ENCODE measurements around the gene AKR1C8.

AKR1C8 gene

GRCh38 chr10:5199398-5199797, 14.4 kb upstream of the AKR1C8 start:
- no peaks in the 10 kb centered on the region for H3K36me3 ChIP-seq (replicated peaks; ENCODE audit: insufficient read depth, low read length)
- H3K9ac ChIP-seq (ENCODE audit: low read length): no peak overlapping the region
- H3K4me1 ChIP-seq (ENCODE audit: low read length): peaks cover 2% of the 10 kb centered on the region
- no peak overlapping the region for H3K4me2 ChIP-seq (ENCODE audit: low read depth, low read length)
- no peaks in the 10 kb centered on the region for H3K27me3 ChIP-seq (replicated peaks; ENCODE audit: insufficient read depth, low read length)
- no peak overlapping the region for H2AFZ ChIP-seq (ENCODE audit: low read length)
- no peaks in the 10 kb centered on the region for H3K9me2 ChIP-seq (replicated peaks; ENCODE audit: insufficient read depth, low read length)
- no peaks in the 10 kb centered on the region for H3K9me3 ChIP-seq (replicated peaks; ENCODE audit: insufficient read depth, low read length)
- DNase-seq: no peak
- H3K4me3 ChIP-seq (ENCODE audit: low read length): no peak overlapping the region
- no peaks in the 10 kb centered on the region for H3K79me2 ChIP-seq (ENCODE audit: low read length)
- H3F3A ChIP-seq (ENCODE audit: insufficient read depth, low read length): no peaks in the 10 kb centered on the region
- TF ChIP-seq CTCF (IDR thresholded peaks at IDR 0.05; ENCODE audit: low read length) (no peak), EZH2 (optimal IDR thresholded peaks at IDR 0.05; ENCODE audit: low read depth, low read length) (no peak), EZH2phosphoT487 (IDR thresholded peaks at IDR 0.05; ENCODE audit: low read length) (no peak)
- H3K27ac ChIP-seq (ENCODE audit: low read length): no peak overlapping the region
- no peaks in the 10 kb centered on the region for H4K20me1 ChIP-seq (ENCODE audit: insufficient read depth, low read length)

GRCh38 chr10:5198386-5198785, 13.4 kb upstream of the AKR1C8 start:
- no peak for TF ChIP-seq CTCF (IDR thresholded peaks at IDR 0.05; ENCODE audit: low read length)
- TF ChIP-seq EZH2phosphoT487 (IDR thresholded peaks at IDR 0.05; ENCODE audit: low read length): no peak
- TF ChIP-seq EZH2 (optimal IDR thresholded peaks at IDR 0.05; ENCODE audit: low read depth, low read length): no peak
- H2AFZ ChIP-seq (ENCODE audit: low read length): no peak overlapping the region
- H4K20me1 ChIP-seq (ENCODE audit: insufficient read depth, low read length): no peaks in the 10 kb centered on the region
- H3K9ac ChIP-seq (ENCODE audit: low read length): no peak overlapping the region
- H3F3A ChIP-seq (ENCODE audit: insufficient read depth, low read length): no peaks in the 10 kb centered on the region
- no peak for DNase-seq
- no peaks in the 10 kb centered on the region for H3K9me2 ChIP-seq (replicated peaks; ENCODE audit: insufficient read depth, low read length)
- H3K4me3 ChIP-seq (ENCODE audit: low read length): no peak overlapping the region
- no peak overlapping the region for H3K27ac ChIP-seq (ENCODE audit: low read length)
- H3K36me3 ChIP-seq (replicated peaks; ENCODE audit: insufficient read depth, low read length): no peaks in the 10 kb centered on the region
- H3K79me2 ChIP-seq (ENCODE audit: low read length): no peaks in the 10 kb centered on the region
- H3K4me2 ChIP-seq (ENCODE audit: low read depth, low read length): no peak overlapping the region
- no peaks in the 10 kb centered on the region for H3K27me3 ChIP-seq (replicated peaks; ENCODE audit: insufficient read depth, low read length)
- no peaks in the 10 kb centered on the region for H3K9me3 ChIP-seq (replicated peaks; ENCODE audit: insufficient read depth, low read length)
- no peaks in the 10 kb centered on the region for H3K4me1 ChIP-seq (ENCODE audit: low read length)

GRCh38 chr10:5196702-5197113, 11.8 kb upstream of the AKR1C8 start, which contains the start of gene AKR1C4:
TSS of gene AKR1C4 (plus strand) at chr10:5196837. CDS start at chr10:5196868, 31 bp downstream.
- Histone ChIP-seq H3K4me1 (ENCODE audit: low read length) (no peaks in the 10 kb centered on the region), H3K27ac (ENCODE audit: low read length) (no peak within 1 kb of the TSS), H3K9me2 (replicated peaks; ENCODE audit: insufficient read depth, low read length) (no peaks in the 10 kb centered on the region), H3K79me2 (ENCODE audit: low read length) (no peaks in the 10 kb centered on the region), H3K4me2 (ENCODE audit: low read depth, low read length) (no peak within 1 kb of the TSS), H3K4me3 (ENCODE audit: low read length) (no peak within 1 kb of the TSS), H3K9me3 (replicated peaks; ENCODE audit: insufficient read depth, low read length) (no peaks in the 10 kb centered on the region), H3K9ac (ENCODE audit: low read length) (no peak within 1 kb of the TSS), H4K20me1 (ENCODE audit: insufficient read depth, low read length) (no peaks in the 10 kb centered on the region), H2AFZ (ENCODE audit: low read length) (no peak within 1 kb of the TSS), H3K36me3 (replicated peaks; ENCODE audit: insufficient read depth, low read length) (no peaks in the 10 kb centered on the region), H3K27me3 (replicated peaks; ENCODE audit: insufficient read depth, low read length) (no peaks in the 10 kb centered on the region), H3F3A (ENCODE audit: insufficient read depth, low read length) (no peaks in the 10 kb centered on the region)
- no peak for TF ChIP-seq EZH2 (optimal IDR thresholded peaks at IDR 0.05; ENCODE audit: low read depth, low read length)
- no peak for TF ChIP-seq EZH2phosphoT487 (IDR thresholded peaks at IDR 0.05; ENCODE audit: low read length)
- no peak for TF ChIP-seq CTCF (IDR thresholded peaks at IDR 0.05; ENCODE audit: low read length)
- DNase-seq: no peak

Data from MM.1S (cell line).